Measurements from ENCODE around the gene SLC9A1.

Gene SLC9A1

GRCh38 chr1:27065999-27066630 lies 88.8 kb downstream of the SLC9A1 start:
- TF ChIP-seq CTCF (conservative IDR thresholded peaks at IDR 0.05; ENCODE audit: low read length) = no peak
- H3K4me3 ChIP-seq (ENCODE audit: low read length) = no peak overlapping the region
- no peak for DNase-seq (ENCODE audit: low read depth)

GRCh38 chr1:27060891-27061290 lies 94.0 kb downstream of the SLC9A1 start:
- no peak overlapping the region for H3K4me3 ChIP-seq (ENCODE audit: low read length)
- no peak for TF ChIP-seq CTCF (conservative IDR thresholded peaks at IDR 0.05; ENCODE audit: low read length)
- no peak for DNase-seq (ENCODE audit: low read depth)

GRCh38 chr1:27058966-27059669 lies 95.8 kb downstream of the SLC9A1 start:
- DNase-seq (ENCODE audit: low read depth) = no peak
- no peak for TF ChIP-seq CTCF (conservative IDR thresholded peaks at IDR 0.05; ENCODE audit: low read length)
- no peak overlapping the region for H3K4me3 ChIP-seq (ENCODE audit: low read length)

- no peak for TF ChIP-seq CTCF (conservative IDR thresholded peaks at IDR 0.05; ENCODE audit: low read length)
- DNase-seq (ENCODE audit: low read depth) = no peak
- no peak overlapping the region for H3K4me3 ChIP-seq (ENCODE audit: low read length)
Observed at GRCh38 chr1:27057801-27058625, 96.9 kb downstream of the SLC9A1 start.

- no peak for TF ChIP-seq CTCF (conservative IDR thresholded peaks at IDR 0.05; ENCODE audit: low read length)
- no peak overlapping the region for H3K4me3 ChIP-seq (ENCODE audit: low read length)
- DNase-seq (ENCODE audit: low read depth) = no peak
Observed at GRCh38 chr1:27057389-27057788, 97.5 kb downstream of the SLC9A1 start.

GRCh38 chr1:27053977-27054753 lies 100.8 kb downstream of the SLC9A1 start:
- TF ChIP-seq CTCF (conservative IDR thresholded peaks at IDR 0.05; ENCODE audit: low read length) = no peak
- H3K4me3 ChIP-seq (ENCODE audit: low read length) = no peak overlapping the region
- DNase-seq (ENCODE audit: low read depth) = no peak

Measured in AG10803 (cell line).